Retinal pigment epithelial cell (primary cell): ENCODE measurements around the gene DIP2C.

ENCODE experiments used
- DNase-seq: peaks from one replicate; pipeline ENCODE4 v3.0.0-alpha.2; 2010; ENCODE audit warnings: low read depth
- H3K4me3 ChIP-seq: 2 replicates; pipeline ENCODE4 v1.5.1; 2011; ENCODE audit warnings: mild to moderate bottlenecking, low read length, control low read depth, moderate library complexity
- CTCF ChIP-seq: conservative IDR thresholded peaks from 2 replicates; pipeline ENCODE4 v1.5.1; 2011; ENCODE audit warnings: low read depth, low read length, control low read depth, inconsistent platforms

DIP2C gene

GRCh38 chr10:593016-593415 lies 96.5 kb downstream of the DIP2C start:
- no peak overlapping the region for H3K4me3 ChIP-seq
- no peak for TF ChIP-seq CTCF
- DNase-seq: no peak

GRCh38 chr10:591646-592045 lies 97.8 kb downstream of the DIP2C start:
- no peak for DNase-seq
- no peak overlapping the region for H3K4me3 ChIP-seq
- no peak for TF ChIP-seq CTCF

- no peak overlapping the region for H3K4me3 ChIP-seq
- DNase-seq: no peak
- no peak for TF ChIP-seq CTCF
Observed at GRCh38 chr10:590721-591120, 98.7 kb downstream of the DIP2C start.

GRCh38 chr10:589961-590680 lies 99.3 kb downstream of the DIP2C start:
- no peak overlapping the region for H3K4me3 ChIP-seq
- DNase-seq: no peak
- TF ChIP-seq CTCF: no peak

GRCh38 chr10:588246-589165 lies 101.0 kb downstream of the DIP2C start:
- TF ChIP-seq CTCF: peak; percentile 48
- no peak overlapping the region for H3K4me3 ChIP-seq
- DNase-seq: no peak

- H3K4me3 ChIP-seq: no peak overlapping the region
- no peak for DNase-seq
- TF ChIP-seq CTCF: no peak
Observed at GRCh38 chr10:586716-587115, 102.8 kb downstream of the DIP2C start.
